NCI-H2196 treated with DMSO at 0.1 percent for 48 hours (cell line): ENCODE data around the gene CAMTA1.

ENCODE experiments used
- DNase-seq: peaks from one replicate; lab custom pipeline; 2025; ENCODE audit not compliant: unreplicated experiment; lab: John Stamatoyannopoulos, UW

Gene CAMTA1

DNA sequence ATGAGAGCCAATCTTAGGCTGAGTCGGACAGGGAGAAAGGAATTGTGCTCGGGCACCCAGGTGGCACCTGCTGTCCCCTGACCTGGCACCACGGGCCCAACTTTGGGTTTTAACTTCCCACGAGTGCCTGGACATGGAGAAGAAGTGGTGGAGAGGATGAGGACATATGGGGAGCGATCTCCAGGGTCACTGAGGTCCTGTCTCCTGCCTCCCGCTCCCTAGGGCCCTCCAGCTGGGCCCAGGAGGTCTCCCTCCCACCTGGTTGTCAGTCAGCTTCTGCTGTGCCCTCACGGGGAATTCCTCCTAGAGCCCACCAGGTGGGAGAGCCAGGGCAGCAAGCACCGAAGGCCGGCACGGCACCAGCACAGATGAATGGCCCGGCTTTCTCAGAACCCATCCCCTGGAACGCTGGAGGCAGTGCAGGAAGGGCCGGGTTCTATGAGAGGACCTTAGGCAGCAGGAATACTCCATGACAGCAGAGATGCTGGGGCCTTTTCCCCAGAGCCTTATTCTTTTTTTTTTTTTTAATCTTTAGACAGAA, 435.5 kb downstream of the CAMTA1 start:
- DNase-seq: no peak

DNA sequence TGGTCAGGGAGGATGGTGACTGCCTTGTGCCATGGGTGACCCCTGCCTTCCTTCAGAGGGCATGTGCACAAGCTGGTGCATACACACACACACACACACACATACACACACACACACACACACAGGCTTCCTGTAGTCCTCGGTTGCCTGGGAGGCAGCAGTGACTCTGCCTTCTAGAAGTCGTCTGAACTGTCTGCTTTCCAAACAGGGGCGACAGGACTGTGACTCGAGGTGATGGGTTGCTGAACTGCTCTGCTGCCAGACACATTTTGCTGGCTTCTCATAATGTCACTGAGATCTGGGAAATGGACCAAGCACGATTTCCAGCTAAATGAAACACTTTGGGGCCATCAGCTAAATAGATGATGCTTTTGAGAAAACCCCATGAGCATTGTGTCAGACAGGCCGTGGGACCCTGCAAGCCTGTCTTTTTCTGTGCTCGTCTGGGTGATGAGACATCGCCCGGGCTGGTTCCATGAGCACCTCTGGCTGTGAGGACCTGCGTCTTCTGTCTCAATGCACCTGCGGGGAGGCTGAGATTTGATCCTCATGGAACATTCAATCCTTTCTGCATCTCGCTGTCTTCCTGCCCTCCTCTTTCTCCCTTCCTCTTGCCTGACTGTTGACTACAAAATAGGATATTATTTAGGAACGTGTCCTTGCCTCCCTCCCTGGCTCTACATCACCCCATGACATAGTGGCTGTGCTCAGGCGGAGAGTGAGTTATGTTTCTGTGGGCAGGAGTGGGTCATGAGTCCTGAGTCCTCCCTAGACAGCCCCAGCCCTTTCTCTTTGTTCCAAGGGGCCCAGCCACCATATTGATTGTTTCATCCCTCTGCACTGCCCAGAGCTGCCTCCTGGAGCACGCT, 436.8 kb downstream of the CAMTA1 start:
- no peak for DNase-seq

DNA sequence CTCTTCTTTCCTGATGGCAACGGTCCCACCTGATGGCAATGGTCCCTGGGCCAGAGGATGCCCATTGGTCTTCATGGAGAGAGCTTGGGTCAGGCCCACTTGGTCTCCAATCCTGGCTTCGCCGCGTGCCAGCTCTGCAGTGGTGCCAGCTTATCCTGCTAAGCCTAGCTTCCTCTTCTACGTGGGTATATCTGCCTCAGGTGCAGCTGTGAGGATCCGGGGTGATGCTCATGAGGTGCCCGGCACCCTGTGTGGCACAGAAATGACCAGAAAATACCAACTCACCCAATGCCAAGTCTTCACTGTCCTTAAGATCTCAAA, 437.4 kb downstream of the CAMTA1 start:
- DNase-seq: no peak

DNA sequence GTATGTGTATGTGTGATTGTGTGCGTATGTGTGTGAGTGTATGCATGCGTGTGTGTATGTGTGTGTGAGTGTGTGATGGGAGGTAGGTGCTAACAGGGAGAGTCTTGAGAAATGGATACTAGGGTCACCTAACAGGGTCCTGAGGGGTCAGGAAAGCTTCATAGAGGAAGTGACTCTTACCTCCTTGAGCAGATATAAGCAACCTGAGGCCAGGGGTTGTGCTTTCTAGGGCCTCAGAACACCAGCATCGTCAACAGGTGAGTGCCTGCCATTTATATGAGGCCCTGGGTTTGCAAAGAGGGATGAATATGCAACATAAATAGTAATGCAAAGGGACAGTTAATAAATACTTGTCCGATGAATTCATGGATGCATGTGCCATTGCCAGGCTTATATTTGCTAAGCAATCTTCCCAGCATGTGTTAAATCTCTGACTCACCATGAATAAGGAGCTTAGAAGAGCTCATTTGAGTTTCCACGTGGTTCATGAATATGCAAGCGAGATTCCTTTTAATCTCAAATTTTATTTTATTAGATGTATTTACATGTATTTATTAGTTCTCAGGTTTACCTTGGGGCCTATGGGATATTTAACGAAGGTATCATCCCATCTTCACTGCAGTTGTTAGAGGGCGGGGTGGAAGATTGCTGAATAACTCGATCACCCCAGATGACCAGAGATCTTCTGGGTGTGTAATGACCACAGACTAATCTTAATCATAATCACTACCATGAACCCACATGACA, 438.3 kb downstream of the CAMTA1 start:
- DNase-seq: no peak

DNA sequence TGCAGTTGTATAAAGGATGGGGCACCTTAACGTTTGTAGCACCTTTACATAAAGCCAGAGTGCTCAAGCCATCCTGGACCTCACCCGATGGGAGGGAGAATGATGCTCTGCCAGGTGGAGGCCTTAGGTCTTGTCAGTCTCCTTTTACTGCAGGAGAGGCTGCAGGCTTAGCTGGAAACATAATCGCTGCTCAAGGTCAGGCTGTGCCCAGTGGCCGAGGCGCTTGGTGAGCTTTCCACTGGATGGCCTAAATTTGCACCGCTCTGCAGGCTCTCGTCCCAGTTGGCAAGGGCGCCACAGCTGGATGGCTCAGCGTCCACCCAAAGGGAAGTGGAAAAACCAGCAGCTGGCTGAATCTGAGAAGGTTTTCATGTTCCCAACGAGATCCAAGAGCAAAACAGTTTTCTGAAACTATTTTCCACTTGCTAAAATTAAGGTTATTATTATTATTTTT, 438.9 kb downstream of the CAMTA1 start:
- DNase-seq: no peak

DNA sequence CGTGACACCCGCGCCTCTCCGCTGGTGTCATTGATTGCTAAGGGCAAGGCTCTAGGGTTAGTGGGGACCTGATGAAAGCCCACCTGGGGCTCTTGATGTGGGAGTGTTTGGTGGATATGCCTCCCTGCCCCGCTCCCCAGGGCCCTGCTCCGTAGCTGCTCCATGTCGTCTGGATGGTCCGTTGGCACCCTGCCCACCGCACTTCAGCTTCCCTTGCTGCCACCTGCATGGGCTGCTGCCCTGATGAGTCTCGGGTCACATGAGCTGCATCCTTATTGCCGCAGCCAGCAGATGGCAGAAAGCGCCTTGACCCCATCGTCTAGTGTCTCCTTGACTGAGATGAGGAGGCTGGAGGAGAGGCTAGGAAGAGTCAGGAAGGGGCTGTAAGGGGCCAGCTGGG, 439.4 kb downstream of the CAMTA1 start:
- DNase-seq: no peak

DNA sequence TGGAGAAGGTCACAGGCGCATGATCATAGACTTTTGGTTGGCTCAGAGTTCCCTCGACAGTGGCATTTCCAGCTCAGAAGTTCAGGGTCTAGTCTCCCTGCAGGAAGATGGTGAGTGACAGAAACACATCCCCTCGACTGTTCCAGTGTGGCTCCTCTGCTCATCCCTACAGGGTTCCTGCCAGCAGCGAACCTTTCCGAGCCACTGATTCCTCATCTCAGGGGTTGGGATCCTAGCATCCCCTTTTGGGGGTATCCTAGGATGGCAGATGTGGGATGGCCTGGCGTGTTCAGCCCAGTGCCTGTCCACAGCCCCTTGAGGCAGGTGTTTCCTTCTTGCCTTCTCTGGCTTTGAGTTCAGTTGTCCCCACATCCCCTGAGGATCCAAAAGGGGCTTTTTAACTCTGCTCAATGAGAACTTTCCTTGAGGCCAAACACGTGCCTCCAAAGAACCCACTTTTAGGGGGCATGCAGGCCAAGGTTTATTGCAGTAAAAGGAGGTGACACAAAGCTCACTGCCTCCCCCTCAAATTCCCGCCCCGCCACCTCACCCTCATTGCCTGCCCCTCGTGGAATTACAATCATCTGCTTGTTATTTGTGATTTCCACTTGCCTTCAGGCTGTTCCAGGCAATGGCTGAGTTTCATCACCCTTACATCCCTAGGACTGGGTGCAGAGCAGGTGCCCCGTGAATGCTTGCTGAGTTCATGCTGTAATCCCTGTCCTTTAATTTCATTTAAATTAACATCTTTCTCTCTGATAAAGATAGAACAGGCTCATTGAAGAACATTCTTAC, 440.7 kb downstream of the CAMTA1 start:
- DNase-seq: no peak

DNA sequence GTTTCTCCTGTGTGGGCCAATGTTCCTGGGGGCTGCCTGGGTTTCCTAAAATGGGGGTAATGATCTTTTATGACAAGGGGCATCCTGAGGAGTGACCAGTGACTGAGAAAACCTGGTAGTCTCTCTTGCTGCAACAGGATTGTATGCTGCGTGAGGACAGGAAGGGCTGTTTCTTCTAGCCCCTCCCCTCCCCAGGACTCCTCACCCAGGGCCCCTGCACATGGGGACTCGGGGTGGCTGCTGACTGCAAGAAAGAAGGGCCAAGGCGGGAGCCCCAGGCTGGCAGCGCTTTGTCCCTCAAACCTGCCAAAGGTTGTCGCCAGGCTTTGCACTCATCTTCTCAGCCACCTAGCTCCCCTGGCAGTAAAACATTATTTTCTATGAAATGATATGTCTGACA, 442.4 kb downstream of the CAMTA1 start:
- no peak for DNase-seq

DNA sequence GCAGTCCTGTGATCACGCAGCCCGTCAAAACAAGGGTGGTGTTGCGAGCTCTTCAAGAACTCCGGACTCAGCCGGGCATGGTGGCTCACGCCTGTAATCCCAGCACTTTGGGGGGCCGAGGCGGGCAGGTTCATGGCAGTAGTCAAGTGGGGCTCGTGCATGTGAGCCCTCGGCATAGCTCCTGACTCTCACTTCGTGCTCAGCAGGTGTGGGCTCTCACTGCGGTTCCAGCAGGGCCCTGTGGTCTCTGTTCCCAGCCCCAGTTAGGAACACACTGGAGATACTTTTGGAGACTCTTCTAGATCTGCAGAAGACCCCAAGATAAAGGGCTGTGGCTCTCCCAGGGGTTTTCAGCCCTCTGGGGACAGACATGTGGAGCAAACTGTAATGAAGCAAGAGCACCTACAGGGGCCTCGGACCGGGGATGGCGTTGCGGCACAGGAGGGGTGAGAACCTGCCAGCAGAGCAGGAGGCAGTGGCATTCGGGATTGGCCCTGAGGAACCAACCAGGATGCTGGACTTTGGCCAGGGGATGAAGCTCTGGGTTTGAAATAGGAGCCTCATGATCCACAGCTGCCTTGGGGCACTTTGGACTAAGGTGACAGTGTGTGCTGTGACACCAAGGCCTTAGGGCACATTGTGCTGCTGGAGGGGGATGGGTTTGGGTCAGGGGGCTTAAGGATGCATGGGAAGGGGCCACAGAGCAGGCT, 443.2 kb downstream of the CAMTA1 start:
- DNase-seq: peak; percentile 30

DNA sequence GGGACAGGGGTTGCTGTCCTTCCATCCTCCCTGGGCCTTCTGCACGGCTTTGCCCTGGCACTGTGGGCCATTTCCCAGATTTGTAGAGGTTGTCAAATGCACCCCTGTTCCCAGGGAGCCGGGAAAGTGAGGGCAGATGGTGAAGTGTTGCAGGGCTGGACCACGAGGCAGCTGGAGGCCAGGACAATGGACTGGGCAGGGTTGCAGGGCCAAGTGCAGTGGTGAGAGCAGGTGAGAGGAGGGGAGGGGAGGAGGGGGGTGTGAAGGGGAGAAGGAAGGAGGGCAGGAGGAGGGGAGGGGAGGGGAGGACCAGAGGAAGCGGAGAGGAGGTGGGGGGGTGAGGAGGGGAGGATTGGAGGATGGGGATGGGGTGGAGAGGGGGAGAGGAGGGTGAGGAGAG, 443.9 kb downstream of the CAMTA1 start:
- no peak for DNase-seq

DNA sequence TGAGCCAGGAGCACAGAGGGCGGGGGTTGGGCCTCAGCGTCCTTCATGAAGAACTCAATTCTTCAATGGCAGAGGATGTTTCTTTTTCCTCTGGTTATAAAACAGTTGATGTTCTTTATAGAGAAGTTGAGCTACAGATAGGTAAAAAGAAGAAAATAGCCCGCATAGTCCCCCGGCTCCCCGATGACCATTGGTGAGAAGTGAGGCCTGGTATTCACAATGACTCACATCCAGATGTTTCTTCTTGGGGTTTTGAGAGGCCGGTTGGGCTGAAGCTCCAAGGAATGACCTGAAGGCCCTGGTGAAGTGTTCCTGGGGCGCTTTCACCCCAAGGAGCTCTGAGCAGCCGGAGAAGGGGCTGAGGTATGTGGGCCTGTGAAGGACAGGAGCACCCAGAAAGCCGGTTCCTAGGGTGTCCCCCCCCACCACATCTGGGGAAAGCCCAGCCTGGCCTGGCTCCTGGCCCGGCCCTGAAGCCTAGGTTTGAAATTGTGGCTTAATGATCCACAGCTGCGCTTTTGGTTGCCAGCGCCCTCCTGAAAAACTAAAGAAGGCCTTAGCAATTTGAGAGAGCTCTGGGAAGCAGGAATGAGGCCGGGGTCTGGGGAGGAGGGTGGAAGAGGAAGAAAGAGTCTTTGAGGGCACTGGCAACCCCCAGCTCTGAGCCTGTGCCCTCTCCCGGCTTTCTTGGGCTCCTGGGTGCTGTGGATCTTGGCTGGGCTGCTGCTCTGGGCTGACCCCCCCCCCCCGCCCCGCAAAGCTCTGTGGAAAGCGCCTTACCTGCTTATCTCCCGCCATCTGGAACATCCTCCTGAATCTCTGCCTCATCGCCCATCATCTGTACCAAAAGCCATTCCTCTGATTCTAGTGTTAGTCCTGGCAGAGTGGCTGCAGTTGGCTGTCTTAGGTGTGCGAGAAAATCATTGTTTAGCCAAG, 444.7 kb downstream of the CAMTA1 start:
- no peak for DNase-seq

DNA sequence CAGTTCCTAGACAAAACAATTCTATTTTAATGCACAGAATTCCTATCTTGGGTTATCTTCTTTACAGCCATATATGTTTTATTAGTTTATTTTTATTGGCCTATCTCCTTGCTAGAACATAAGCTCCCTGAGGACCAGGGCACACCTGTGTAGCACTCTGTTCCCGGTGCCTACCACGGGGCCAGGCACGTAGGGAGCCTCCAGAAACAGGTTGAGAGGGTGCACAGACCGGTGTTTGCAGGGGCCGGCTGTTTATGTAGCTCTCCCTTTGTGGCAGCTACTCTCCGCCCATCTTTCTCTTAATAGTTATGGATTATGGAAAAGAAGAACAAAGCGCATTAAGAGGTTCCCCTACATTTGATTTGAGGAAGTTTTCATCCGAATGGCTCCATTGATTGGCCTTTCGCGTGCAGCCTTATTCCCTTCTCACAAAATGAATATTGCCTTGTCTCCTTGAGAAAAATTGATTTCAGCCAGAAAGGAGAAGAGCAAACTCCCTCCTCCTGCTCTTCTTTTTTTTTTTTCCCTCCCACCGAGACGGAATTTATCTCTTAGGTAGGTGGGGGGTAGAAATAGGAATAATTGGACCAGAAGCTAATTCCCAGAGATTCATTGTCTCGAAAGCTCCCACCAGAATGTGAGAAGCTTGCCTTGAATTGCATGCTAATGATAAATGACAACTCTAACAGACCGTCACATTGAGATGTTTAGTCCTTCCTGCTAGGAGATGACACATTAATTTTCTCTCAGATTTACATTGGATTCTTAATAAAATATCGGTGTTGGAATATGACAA, 447.4 kb downstream of the CAMTA1 start:
- no peak for DNase-seq

DNA sequence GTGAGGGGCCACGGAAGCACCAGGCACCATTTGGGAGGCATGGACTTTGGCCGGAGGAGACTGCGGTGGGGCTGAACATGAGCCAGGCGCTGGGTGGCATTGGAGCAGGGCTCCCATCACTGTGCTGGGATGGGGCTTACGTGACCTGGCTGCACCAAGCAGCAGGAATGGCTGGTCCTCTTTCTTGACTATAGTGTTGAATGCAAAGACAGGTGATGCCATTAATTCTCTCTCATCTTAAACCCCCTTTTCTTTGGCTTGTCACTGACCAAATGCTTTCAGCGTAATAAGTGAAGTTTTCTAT, 447.9 kb downstream of the CAMTA1 start:
- no peak for DNase-seq

DNA sequence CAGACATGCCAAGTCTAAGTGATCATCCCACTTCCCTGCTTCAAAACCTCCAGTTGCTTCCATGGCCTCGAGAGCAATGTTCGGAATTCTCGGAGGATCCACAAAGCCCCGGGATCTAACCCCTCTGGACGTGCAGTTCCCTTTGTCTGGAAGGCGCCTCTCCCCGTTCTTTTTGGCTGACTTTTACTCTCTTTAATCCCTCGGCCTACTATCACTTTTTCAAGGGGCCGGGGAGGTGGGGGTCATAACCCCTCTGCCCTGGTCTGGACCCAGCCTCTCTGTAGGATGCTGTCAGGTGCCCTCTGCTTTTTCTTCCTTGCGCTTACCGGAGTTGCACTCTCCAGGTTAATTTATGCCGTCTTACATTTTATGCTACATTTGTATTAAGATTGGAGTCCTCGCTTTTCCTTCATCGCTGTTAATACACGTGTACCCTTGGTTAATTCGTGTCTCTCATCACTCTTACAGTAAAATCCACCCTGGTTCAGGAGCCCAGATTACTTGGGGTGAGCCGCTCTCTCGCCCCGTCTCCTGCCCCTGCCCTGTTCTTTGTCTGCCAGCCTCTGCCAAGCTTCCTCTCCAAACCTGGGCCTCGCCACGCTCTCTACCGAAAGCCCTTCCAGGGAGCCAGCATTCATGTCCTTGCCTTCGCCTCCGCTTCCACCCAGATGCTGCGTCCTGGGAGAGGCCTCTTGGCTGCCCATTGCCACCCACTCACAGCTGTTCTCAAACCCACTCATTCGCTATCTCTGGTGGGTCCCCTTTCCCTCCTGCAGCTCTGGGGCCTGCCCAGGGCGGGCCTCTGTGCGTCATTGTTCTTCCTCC, 448.6 kb downstream of the CAMTA1 start:
- no peak for DNase-seq

DNA sequence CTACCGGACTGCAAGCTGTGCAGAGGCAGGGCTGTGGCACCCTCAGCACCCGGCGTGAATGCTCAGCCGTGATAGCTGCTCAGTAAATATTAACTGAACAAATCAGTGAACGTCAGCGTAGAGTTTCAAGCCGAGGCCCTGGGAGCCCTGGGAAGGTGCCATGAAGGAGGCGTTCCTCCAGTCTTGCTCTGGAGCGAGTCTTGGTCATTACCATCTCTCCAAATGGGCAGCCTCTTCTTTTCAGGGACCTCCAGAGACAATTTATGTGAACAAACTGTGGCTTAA, 449.2 kb downstream of the CAMTA1 start:
- no peak for DNase-seq

DNA sequence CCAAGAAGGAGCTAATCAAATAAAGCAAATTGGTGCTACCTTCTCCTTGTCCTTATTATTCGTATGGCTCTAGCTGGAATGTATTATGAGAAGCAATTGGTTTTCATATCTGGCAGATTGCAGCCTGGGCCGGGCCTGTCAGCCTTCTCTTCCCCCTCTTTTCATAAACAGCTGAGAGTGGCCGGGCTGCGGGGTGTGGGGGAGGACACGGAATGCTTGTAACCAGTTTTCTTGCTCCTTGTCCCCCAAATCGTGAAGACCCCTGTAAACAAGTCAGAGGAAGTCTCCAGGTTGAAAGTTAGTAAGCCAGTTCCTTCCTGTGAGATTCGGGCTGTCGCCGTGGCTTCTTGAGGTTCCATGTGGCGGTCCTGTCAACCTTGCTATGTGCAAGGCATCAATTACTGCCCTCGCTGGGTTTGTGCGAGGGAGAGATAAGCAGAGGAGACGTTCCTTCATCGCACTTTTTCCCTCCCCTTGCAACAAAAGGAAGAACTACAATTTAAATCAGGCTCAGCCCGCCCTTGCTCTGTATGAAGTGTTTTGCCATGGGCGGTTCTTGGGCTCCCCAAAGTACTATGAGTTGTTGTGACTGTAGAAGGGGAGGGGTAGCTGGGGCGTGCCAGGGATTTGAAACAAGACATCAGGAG, 450.7 kb downstream of the CAMTA1 start:
- no peak for DNase-seq

DNA sequence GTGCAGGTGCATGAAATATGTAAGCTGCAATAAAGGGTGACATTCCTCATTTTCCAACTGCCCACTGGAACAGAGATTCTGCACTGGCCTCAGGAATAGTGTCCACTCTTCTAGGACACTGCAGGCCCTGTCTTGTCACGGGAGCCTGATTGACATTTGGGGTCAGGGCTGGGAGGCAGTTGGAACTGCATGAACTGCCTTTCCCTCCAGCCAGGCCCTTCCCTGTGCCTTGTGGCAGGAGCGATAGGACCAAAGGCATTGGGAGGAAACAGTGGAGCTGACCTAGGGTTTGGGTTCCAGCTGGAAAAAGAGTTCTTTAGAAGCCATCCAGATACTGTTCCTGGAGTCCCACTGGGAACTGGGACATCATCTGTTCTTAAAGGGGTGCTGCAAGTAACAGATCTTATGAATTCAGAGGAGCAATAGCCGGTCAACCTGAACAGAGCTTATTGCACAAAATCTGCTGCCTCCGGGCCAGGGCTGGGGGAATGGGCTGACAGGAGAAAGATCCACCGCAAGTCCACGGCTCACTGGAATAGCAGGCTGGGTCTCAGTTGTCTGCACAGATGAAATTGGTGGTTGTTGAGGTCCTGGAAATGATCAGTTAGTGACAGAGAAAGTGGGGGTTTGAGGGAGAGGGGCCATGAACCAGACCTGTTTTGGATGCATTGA, 451.7 kb downstream of the CAMTA1 start:
- no peak for DNase-seq
